ENCODE measurements around the gene SWAP70.

The SWAP70 gene

GRCh38 chr11:9717719-9718118, 53.8 kb downstream of the SWAP70 start:
- no peaks in the 10 kb centered on the region for H3K9me3 ChIP-seq
- no peak for DNase-seq
- TF ChIP-seq, protein P1, sequence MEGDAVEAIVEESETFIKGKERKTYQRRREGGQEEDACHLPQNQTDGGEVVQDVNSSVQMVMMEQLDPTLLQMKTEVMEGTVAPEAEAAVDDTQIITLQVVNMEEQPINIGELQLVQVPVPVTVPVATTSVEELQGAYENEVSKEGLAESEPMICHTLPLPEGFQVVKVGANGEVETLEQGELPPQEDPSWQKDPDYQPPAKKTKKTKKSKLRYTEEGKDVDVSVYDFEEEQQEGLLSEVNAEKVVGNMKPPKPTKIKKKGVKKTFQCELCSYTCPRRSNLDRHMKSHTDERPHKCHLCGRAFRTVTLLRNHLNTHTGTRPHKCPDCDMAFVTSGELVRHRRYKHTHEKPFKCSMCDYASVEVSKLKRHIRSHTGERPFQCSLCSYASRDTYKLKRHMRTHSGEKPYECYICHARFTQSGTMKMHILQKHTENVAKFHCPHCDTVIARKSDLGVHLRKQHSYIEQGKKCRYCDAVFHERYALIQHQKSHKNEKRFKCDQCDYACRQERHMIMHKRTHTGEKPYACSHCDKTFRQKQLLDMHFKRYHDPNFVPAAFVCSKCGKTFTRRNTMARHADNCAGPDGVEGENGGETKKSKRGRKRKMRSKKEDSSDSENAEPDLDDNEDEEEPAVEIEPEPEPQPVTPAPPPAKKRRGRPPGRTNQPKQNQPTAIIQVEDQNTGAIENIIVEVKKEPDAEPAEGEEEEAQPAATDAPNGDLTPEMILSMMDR (IDR thresholded peaks at IDR 0.05; ENCODE audit: low read depth, low read length) = no peak
- H3K4me1 ChIP-seq = no peaks in the 10 kb centered on the region
- H3K27me3 ChIP-seq = no peaks in the 10 kb centered on the region
- H3K4me3 ChIP-seq (ENCODE audit: low read depth, low read length) = no peak overlapping the region
- no peaks in the 10 kb centered on the region for H3K36me3 ChIP-seq

- Histone ChIP-seq H3K4me3 (ENCODE audit: low read depth, low read length) (no peak overlapping the region), H3K4me1 (no peaks in the 10 kb centered on the region), H3K36me3 (no peaks in the 10 kb centered on the region), H3K9me3 (no peaks in the 10 kb centered on the region), H3K27me3 (no peaks in the 10 kb centered on the region)
- DNase-seq = no peak
- TF ChIP-seq, protein P1 (IDR thresholded peaks at IDR 0.05; ENCODE audit: low read depth, low read length) = no peak
These were observed 54.3 kb downstream of the SWAP70 start for GRCh38 chr11:9718147-9718546.

GRCh38 chr11:9719566-9720289, 55.9 kb downstream of the SWAP70 start:
- Histone ChIP-seq H3K4me1 (no peaks in the 10 kb centered on the region), H3K36me3 (no peaks in the 10 kb centered on the region), H3K27me3 (no peaks in the 10 kb centered on the region), H3K4me3 (ENCODE audit: low read depth, low read length) (no peak overlapping the region), H3K9me3 (no peaks in the 10 kb centered on the region)
- TF ChIP-seq, protein P1 (IDR thresholded peaks at IDR 0.05; ENCODE audit: low read depth, low read length) = no peak
- no peak for DNase-seq

- TF ChIP-seq, protein P1 (IDR thresholded peaks at IDR 0.05; ENCODE audit: low read depth, low read length) = no peak
- Histone ChIP-seq H3K4me3 (ENCODE audit: low read depth, low read length) (no peak overlapping the region), H3K36me3 (no peaks in the 10 kb centered on the region), H3K27me3 (no peaks in the 10 kb centered on the region), H3K4me1 (no peaks in the 10 kb centered on the region), H3K9me3 (no peaks in the 10 kb centered on the region)
- DNase-seq = no peak
These were observed 56.4 kb downstream of the SWAP70 start for GRCh38 chr11:9720290-9720630.

GRCh38 chr11:9722023-9722422, 58.1 kb downstream of the SWAP70 start:
- no peaks in the 10 kb centered on the region for H3K4me1 ChIP-seq
- no peaks in the 10 kb centered on the region for H3K27me3 ChIP-seq
- H3K9me3 ChIP-seq = no peaks in the 10 kb centered on the region
- H3K36me3 ChIP-seq = no peaks in the 10 kb centered on the region
- DNase-seq = no peak
- TF ChIP-seq, protein P1 (IDR thresholded peaks at IDR 0.05; ENCODE audit: low read depth, low read length) = no peak
- no peak overlapping the region for H3K4me3 ChIP-seq (ENCODE audit: low read depth, low read length)

DNA sequence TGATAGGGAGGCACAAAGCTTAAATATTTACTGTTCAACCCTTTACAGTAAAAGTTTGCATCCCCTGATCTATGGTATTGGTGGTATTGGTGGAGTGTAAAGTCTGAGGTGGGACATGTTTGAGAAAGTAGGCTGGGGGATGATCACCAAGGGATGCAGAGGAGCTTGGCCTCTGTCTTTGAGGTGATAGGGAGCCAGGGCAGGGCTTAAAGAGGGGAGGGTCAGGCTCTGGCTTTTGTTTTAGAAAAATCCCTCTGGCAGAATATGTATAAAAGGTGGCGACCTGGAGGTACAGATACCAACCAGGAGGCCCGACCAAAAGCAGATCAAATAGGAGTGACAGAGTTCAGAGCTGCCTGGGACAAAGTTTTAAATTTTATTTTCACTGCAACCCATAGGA, 59.0 kb downstream of the SWAP70 start:
- TF ChIP-seq, protein P1 (IDR thresholded peaks at IDR 0.05; ENCODE audit: low read depth, low read length) = no peak
- no peak overlapping the region for H3K4me3 ChIP-seq (ENCODE audit: low read depth, low read length)
- H3K27me3 ChIP-seq = no peaks in the 10 kb centered on the region
- H3K4me1 ChIP-seq = no peaks in the 10 kb centered on the region
- H3K36me3 ChIP-seq = no peaks in the 10 kb centered on the region
- no peaks in the 10 kb centered on the region for H3K9me3 ChIP-seq
- DNase-seq = no peak

All from BE2C (cell line).